GM18907 (cell line): Measurements from ENCODE around the gene CNTD1.
"Not testable (repeated sequence)": the region's sequence is repeated elsewhere in the genome, so short reads cannot be mapped to it uniquely, and the experiment has no call there.

Source experiments
- ATAC-seq: cut with Tn5 transposase; IDR thresholded peaks from one replicate; pipeline ENCODE4 v1.9.1; 2021; ENCODE audit warnings: mild to moderate bottlenecking, moderate library complexity; ENCODE audit not compliant: unreplicated experiment

Gene CNTD1

GRCh38 chr17:42844761-42845555 lies 46.3 kb downstream of the CNTD1 start:
- ATAC-seq, result no peak

- ATAC-seq, result no peak
Observed at GRCh38 chr17:42845556-42845917, 46.9 kb downstream of the CNTD1 start.

- ATAC-seq, result no peak
Observed at GRCh38 chr17:42845918-42846593, 47.4 kb downstream of the CNTD1 start.

DNA sequence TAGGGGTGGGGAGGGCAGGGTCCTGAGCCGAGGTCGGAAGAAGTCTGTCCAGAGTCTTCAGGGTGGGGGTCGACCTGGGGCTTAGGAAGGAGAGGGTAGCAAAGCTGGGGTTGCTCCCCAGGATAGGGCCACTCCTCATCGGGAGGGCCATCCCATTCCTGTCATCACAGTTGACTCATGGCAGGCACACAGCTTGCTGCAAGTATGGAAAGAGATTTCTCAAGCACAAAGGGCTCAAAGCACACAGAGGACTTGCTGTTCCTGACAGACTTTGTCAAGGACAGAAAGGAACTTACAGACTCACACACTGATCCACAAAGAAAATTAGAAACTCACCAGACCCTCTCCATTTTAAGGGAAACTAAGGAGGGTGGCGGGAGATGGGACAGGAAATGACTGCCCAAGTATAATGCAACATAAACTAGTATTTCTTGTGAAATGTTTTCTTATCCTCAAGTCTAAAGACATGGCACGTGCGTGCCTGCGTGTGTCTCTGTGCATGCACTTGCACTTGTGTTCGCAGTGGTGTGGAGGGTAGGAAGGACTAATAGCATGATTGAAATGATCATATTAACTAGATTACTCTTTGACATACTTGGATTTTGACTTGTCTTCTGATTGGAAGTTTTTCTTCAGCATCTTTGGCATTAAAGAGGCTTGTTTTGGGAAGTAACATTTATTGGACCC lies 48.1 kb downstream of the CNTD1 start:
- no peak for ATAC-seq

DNA sequence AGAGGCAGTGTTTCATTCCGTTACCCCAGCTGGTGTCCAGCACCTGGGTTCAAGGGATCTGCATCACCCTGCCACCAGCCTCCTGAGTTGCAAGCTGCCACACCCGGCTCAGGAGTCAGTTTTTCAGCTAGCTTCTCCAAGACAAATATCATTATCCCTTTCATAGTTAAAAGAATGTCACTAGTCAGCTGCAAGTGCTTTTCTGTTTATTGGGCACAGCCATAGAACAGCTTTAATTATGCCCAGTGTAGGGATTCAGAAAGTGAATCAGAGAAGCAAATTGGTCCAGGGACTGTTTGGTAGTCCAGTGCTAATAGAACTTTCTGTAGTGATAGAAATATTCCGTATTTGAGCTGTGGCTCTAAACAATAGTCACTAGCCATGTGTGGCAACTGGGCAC lies 49.4 kb downstream of the CNTD1 start:
- no peak for ATAC-seq

- ATAC-seq, result no peak
Observed at GRCh38 chr17:42849031-42849430, 50.4 kb downstream of the CNTD1 start.

- ATAC-seq, result no peak
Observed at GRCh38 chr17:42849451-42850181, 51.0 kb downstream of the CNTD1 start.

DNA sequence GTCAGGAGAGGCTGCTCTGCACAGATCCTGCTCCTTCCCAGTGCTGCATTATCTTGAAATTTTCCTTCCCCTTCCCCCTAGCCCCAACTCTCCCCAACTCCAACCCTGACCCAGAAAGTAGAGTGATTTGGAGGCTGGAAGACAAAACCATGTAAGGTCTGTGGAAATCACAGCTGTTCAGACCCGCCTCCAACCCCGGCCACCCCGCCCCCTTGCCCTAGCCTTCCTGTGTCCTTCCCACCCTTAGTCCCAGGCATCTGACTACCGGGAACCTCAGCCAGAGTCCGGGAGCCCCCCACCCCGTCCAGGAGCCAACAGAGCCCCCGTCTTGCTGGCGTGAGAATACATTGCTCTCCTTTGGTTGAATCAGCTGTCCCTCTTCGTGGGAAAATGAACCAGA lies 52.3 kb downstream of the CNTD1 start, which contains the start of gene AOC3:
Gene AOC3, plus strand, starts transcription at position 246 of the 400 bp plus-strand sequence. Its CDS starts 145 bp downstream, at position 391.
- no peak for ATAC-seq

DNA sequence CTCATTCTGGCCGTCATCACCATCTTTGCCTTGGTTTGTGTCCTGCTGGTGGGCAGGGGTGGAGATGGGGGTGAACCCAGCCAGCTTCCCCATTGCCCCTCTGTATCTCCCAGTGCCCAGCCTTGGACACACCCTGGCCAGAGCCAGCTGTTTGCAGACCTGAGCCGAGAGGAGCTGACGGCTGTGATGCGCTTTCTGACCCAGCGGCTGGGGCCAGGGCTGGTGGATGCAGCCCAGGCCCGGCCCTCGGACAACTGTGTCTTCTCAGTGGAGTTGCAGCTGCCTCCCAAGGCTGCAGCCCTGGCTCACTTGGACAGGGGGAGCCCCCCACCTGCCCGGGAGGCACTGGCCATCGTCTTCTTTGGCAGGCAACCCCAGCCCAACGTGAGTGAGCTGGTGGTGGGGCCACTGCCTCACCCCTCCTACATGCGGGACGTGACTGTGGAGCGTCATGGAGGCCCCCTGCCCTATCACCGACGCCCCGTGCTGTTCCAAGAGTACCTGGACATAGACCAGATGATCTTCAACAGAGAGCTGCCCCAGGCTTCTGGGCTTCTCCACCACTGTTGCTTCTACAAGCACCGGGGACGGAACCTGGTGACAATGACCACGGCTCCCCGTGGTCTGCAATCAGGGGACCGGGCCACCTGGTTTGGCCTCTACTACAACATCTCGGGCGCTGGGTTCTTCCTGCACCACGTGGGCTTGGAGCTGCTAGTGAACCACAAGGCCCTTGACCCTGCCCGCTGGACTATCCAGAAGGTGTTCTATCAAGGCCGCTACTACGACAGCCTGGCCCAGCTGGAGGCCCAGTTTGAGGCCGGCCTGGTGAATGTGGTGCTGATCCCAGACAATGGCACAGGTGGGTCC lies 52.9 kb downstream of the CNTD1 start:
- not testable (repeated sequence) for ATAC-seq

- no peak for ATAC-seq
Observed at GRCh38 chr17:42852351-42852750, 53.7 kb downstream of the CNTD1 start.

GRCh38 chr17:42853004-42853403 lies 54.3 kb downstream of the CNTD1 start:
- no peak for ATAC-seq

DNA sequence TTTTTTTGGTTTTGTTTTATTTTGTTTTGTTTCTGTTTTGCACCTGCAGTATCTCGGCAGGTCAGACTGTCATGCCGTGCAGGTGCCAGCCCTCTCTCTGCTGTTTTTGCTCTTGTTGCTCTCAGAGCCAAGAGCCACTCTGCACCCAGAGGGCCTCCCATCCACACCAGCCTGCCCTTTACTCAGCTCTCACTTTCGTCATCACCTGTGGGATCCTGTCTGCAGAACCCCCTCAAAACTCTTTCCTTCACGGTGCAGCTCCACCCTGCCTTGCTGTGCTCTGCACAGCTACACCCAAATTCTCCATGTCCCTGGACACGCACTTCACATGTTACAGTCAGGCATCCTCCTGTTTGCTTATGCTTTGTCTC lies 54.9 kb downstream of the CNTD1 start:
- ATAC-seq, result no peak

DNA sequence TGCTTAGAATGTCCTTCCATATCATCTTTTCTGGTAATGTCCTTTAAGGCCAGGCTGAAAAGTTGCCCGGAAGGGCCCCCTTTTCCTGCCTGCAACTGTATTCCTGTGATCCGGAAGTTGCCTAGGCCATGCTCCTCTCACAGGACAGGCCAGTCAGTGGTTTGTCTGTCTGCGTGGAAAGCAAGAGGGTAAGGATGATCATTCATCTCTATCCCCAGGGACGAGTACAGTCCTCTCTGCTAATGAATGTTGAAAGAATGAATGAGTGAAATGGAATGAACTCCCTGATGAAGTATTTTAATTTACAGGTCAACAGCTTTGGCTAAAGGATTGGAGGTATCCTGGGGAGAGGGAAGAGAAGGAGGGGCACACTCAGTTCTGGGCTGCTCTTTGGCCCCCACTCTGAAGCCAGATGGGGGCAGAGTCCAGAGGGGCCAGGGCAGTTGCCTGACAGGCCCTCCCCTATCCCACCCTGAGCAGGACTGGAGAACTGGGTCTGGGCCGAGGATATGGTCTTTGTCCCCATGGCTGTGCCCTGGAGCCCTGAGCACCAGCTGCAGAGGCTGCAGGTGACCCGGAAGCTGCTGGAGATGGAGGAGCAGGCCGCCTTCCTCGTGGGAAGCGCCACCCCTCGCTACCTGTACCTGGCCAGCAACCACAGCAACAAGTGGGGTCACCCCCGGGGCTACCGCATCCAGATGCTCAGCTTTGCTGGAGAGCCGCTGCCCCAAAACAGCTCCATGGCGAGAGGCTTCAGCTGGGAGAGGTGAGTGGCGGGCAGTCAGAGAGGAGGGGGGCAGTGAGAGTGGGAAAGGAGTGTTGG lies 55.5 kb downstream of the CNTD1 start:
- no peak for ATAC-seq

- ATAC-seq, result no peak
Observed at GRCh38 chr17:42855048-42855596, 56.5 kb downstream of the CNTD1 start.

DNA sequence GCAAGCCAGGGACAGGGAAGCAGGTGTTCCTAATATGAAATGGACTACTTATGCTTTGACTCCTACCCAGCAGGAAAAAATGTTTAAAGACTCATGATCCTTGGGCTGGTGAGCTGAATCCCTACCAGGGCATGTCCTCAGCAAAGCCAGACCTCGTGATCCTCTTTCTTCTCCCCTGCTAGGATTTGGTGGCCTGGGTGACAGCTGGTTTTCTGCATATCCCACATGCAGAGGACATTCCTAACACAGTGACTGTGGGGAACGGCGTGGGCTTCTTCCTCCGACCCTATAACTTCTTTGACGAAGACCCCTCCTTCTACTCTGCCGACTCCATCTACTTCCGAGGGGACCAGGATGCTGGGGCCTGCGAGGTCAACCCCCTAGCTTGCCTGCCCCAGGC lies 57.4 kb downstream of the CNTD1 start:
- ATAC-seq, result not testable (repeated sequence)

DNA sequence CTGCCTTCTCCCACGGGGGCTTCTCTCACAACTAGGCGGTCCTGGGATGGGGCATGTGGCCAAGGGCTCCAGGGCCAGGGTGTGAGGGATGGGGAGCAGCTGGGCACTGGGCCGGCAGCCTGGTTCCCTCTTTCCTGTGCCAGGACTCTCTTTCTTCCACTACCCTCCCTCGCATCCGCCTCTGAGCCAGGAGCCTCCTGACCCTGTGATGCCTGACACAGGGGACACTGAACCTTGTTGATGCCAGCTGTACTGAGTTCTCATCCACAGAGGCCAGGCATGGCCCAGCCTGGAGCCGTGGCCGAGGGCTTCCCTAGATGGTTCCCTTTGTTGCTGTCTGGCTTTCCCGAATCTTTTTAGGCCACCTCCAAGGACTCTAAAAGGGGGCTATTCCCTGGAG lies 57.9 kb downstream of the CNTD1 start:
- ATAC-seq, result not testable (repeated sequence)

GRCh38 chr17:42857389-42857788 lies 58.7 kb downstream of the CNTD1 start:
- ATAC-seq, result no peak
